MV-4-11 (cell line): Measurements from ENCODE around the gene TRAFD1.

Experiments
- DNase-seq: peaks from one replicate; lab custom pipeline; 2025; lab: John Stamatoyannopoulos, UW

Gene TRAFD1

GRCh38 chr12:112179341-112179740, 54.0 kb downstream of the TRAFD1 start:
- DNase-seq, result no peak

GRCh38 chr12:112179916-112180315, 54.6 kb downstream of the TRAFD1 start:
- no peak for DNase-seq

- DNase-seq, result no peak
Measured at GRCh38 chr12:112180422-112180821, 55.1 kb downstream of the TRAFD1 start.

- no peak for DNase-seq
Measured at GRCh38 chr12:112182499-112182898, 57.1 kb downstream of the TRAFD1 start.

- DNase-seq, result no peak
Measured at GRCh38 chr12:112183141-112184021, 58.0 kb downstream of the TRAFD1 start.

GRCh38 chr12:112184056-112184887, 58.9 kb downstream of the TRAFD1 start:
- DNase-seq, result no peak

- DNase-seq, result no peak
Measured at GRCh38 chr12:112185093-112185923, 59.9 kb downstream of the TRAFD1 start.

GRCh38 chr12:112188130-112188830, 62.9 kb downstream of the TRAFD1 start:
- DNase-seq, result no peak

GRCh38 chr12:112190231-112191025, 65.1 kb downstream of the TRAFD1 start:
- peak; percentile 14 for DNase-seq

- no peak for DNase-seq
Measured at GRCh38 chr12:112191201-112191600, 65.8 kb downstream of the TRAFD1 start.

- no peak for DNase-seq
Measured at GRCh38 chr12:112191840-112192321, 66.5 kb downstream of the TRAFD1 start.

- DNase-seq, result no peak
Measured at GRCh38 chr12:112192475-112192874, 67.1 kb downstream of the TRAFD1 start.

GRCh38 chr12:112194601-112195247, 69.4 kb downstream of the TRAFD1 start:
- DNase-seq, result no peak

- no peak for DNase-seq
Measured at GRCh38 chr12:112196196-112196875, 71.0 kb downstream of the TRAFD1 start.

GRCh38 chr12:112198120-112198733, 72.9 kb downstream of the TRAFD1 start:
- DNase-seq, result peak; percentile 45

GRCh38 chr12:112199136-112199535, 73.8 kb downstream of the TRAFD1 start:
- DNase-seq, result peak; percentile 33
